Cardiac muscle cell (in vitro differentiated cells and primary cell): ENCODE results near the gene FAM117A. TPM values are rescaled to one million over a fixed set of nuclear protein-coding genes. Genes with fewer than 3 reads are reported as not detected.

Source experiments
- DNase-seq, 2 donors: peaks; one replicate each; pipeline versions ENCODE4 v3.0.0 to v3.0.0-alpha.2; 2010 to 2017; ENCODE audit warnings: low read depth in 1 of 2, low spot score in 1 of 2
- H3K27ac ChIP-seq: fragments of 200-600 bp; sonication (generic); 2 replicates; pipeline ENCODE4 v1.5.1; 2016
- H3K27me3 ChIP-seq: fragments of 200-600 bp; sonication (generic); 2 replicates; pipeline ENCODE4 v1.6.0; 2016; ENCODE audit warnings: control low read depth
- H3K36me3 ChIP-seq: fragments of 200-600 bp; sonication (generic); 2 replicates; pipeline ENCODE4 v1.5.1; 2016; ENCODE audit warnings: control low read depth
- H3K4me1 ChIP-seq: fragments of 200-600 bp; sonication (generic); 2 replicates; pipeline ENCODE4 v1.8.1; 2017; ENCODE audit warnings: low read depth, mild to moderate bottlenecking, mixed run types
- H3K4me3 ChIP-seq: fragments of 200-600 bp; sonication (generic); 2 replicates; pipeline ENCODE4 v1.5.1; 2016; ENCODE audit warnings: mild to moderate bottlenecking
- H3K9me3 ChIP-seq: fragments of 200-600 bp; sonication (generic); 2 replicates; pipeline ENCODE4 v1.5.1; 2017; ENCODE audit warnings: low read depth, mild to moderate bottlenecking, control low read depth
- CTCF ChIP-seq: IDR thresholded peaks from 2 replicates; pipeline ENCODE4 v1.5.1; 2012; ENCODE audit warnings: low read depth, mild to moderate bottlenecking, low read length
- polyA plus RNA-seq: library from polyadenylated mRNA; unstranded; fragments of >200 nt; fragmentation: Nextera tagmentation; extraction: Ambion mirVana; gene quantifications from 2 replicates; pipeline ENCODE4 v1.2.1, GENCODE V29; 2016
- total RNA-seq: library from RNA; depleted of rRNA; stranded (reverse); fragments of >200 nt; gene quantifications from 2 replicates; pipeline ENCODE4 v1.2.3, GENCODE V29; 2016

FAM117A gene
- total and polyA plus RNA-seq, 2 experiments from 2014 or later, result 21.8 to 30.9 TPM

- no peaks in the 10 kb centered on the region for H3K9me3 ChIP-seq
- DNase-seq, result no peak
- TF ChIP-seq CTCF, result no peak
- H3K36me3 ChIP-seq, result peaks cover 28% of the 10 kb centered on the region
- peak overlapping the region; percentile 3 for H3K27ac ChIP-seq
- H3K27me3 ChIP-seq, result no peaks in the 10 kb centered on the region
- H3K4me3 ChIP-seq, result no peak overlapping the region
- H3K4me1 ChIP-seq, result peaks cover 9% of the 10 kb centered on the region
These were observed 55.3 kb downstream of the FAM117A start for GRCh38 chr17:49708515-49709183.

- H3K36me3 ChIP-seq, result peaks cover 30% of the 10 kb centered on the region
- H3K27ac ChIP-seq, result peak within 1 kb of the TSS; percentile 99
- TF ChIP-seq CTCF, result peak; percentile 86
These were observed 56.1 kb downstream of the FAM117A start, which contains the start of gene SLC35B1 for GRCh38 chr17:49707608-49708514. Gene SLC35B1 (minus strand): TSS chr17:49707964. CDS start chr17:49707833, 131 bp downstream.

DNA sequence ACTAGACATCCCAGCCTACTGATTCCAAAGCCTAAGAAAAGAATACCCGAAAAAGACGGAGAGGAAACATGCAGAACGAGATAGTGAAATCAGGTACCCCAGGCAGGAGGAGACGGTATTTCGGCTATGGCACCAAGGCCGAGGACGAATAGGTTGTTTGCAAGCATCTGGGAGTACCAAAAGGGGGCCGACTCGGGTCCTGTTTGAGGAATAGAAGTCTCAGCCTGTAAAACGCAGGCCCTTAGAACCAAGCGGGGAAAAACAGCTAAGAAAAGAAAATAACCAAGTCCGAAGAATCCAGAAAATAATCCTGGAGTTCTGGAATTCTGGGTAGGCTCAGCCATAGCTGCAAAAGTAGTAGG lies 56.7 kb downstream of the FAM117A start:
- peak; percentile 16 for TF ChIP-seq CTCF
- DNase-seq, result no peak
- H3K9me3 ChIP-seq, result no peaks in the 10 kb centered on the region
- peak overlapping the region; percentile 75 for H3K4me3 ChIP-seq
- peak overlapping the region; percentile 99 for H3K27ac ChIP-seq
- H3K36me3 ChIP-seq, result peaks cover 37% of the 10 kb centered on the region
- H3K27me3 ChIP-seq, result no peaks in the 10 kb centered on the region
- H3K4me1 ChIP-seq, result peaks cover 9% of the 10 kb centered on the region

More at GRCh38 chr17:49707608-49708514, 56.1 kb downstream of the FAM117A start, which contains the start of gene SLC35B1:
- Histone ChIP-seq H3K4me3 (peak within 1 kb of the TSS; percentile 75), H3K27me3 (no peaks in the 10 kb centered on the region), H3K4me1 (peaks cover 9% of the 10 kb centered on the region), H3K9me3 (no peaks in the 10 kb centered on the region)
- peak; percentile 99 to 100 for DNase-seq

- no peaks in the 10 kb centered on the region for H3K9me3 ChIP-seq
- H3K36me3 ChIP-seq, result peaks cover 43% of the 10 kb centered on the region
- no peak for DNase-seq
- no peak for TF ChIP-seq CTCF
- no peak overlapping the region for H3K27ac ChIP-seq
- no peak overlapping the region for H3K4me3 ChIP-seq
- no peaks in the 10 kb centered on the region for H3K27me3 ChIP-seq
- H3K4me1 ChIP-seq, result peaks cover 9% of the 10 kb centered on the region
These were observed 58.7 kb downstream of the FAM117A start for GRCh38 chr17:49705254-49705653.

- H3K36me3 ChIP-seq, result peaks cover 43% of the 10 kb centered on the region
- H3K4me3 ChIP-seq, result no peak overlapping the region
- H3K9me3 ChIP-seq, result no peaks in the 10 kb centered on the region
- peak; percentile 53 for TF ChIP-seq CTCF
- peak; percentile 48 to 64 for DNase-seq
- H3K27ac ChIP-seq, result no peak overlapping the region
- H3K4me1 ChIP-seq, result peaks cover 9% of the 10 kb centered on the region
- no peaks in the 10 kb centered on the region for H3K27me3 ChIP-seq
These were observed 60.2 kb downstream of the FAM117A start for GRCh38 chr17:49703557-49704277.
